GM21723 (cell line): Measurements from ENCODE around the gene ESYT3.

Source experiments
- ATAC-seq: cut with Tn5 transposase; IDR thresholded peaks from one replicate; pipeline ENCODE4 v1.9.1; 2021; ENCODE audit warnings: mild to moderate bottlenecking, moderate library complexity; ENCODE audit not compliant: unreplicated experiment

ESYT3 gene

GRCh38 chr3:138434276-138434874, at the start of gene ESYT3:
Gene ESYT3 (plus strand): TSS chr3:138434616. CDS start chr3:138434799, 183 bp downstream.
- ATAC-seq: no peak

DNA sequence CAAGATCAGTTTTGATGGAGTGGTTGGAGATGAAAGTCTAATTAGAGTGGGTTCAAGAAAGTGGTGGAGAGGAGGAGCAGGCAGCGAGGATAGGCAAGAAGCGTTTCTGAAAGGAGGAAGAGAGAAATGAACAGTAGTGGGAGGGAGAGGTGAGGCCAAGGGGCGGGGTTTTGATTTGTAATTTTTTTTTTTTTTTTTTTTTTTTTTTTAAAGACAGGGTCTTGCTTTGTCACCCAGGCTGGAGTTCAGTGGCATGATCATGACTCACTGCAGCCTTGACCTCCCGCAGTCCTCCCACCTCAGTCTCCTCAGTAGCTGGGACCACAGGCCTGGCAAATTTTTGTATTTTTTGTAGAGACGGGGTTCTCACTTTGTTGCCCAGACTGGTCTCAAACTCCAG, 49.4 kb upstream of the ESYT3 start:
- ATAC-seq: no peak

- no peak for ATAC-seq
Measured at GRCh38 chr3:138389144-138389601, 45.2 kb upstream of the ESYT3 start.

GRCh38 chr3:138389841-138390581, 44.4 kb upstream of the ESYT3 start:
- ATAC-seq: no peak

GRCh38 chr3:138390582-138390932, 43.9 kb upstream of the ESYT3 start:
- no peak for ATAC-seq

- no peak for ATAC-seq
Measured at GRCh38 chr3:138394156-138394555, 40.3 kb upstream of the ESYT3 start.

DNA sequence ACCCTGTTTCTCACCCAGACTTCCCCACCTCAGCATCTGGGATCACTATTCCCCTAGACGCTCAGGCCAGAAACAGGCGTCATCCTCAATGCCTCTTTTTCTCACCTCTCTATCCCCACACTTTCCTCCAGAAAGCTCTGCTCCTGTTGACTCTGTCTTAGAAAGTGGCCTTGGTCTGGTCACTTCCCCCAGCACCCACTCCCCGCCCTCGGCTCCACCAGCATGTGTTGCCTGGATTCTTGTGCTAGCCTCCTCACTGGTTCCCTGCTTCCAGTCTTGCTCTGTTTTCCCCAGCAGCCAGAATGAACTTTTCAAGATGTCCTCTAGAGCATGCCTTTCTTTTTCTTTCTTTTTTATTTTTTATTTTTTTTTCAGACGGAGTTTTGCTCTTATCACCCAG, 39.7 kb upstream of the ESYT3 start:
- ATAC-seq: no peak

- ATAC-seq: no peak
Measured at GRCh38 chr3:138395865-138396751, 38.3 kb upstream of the ESYT3 start.

DNA sequence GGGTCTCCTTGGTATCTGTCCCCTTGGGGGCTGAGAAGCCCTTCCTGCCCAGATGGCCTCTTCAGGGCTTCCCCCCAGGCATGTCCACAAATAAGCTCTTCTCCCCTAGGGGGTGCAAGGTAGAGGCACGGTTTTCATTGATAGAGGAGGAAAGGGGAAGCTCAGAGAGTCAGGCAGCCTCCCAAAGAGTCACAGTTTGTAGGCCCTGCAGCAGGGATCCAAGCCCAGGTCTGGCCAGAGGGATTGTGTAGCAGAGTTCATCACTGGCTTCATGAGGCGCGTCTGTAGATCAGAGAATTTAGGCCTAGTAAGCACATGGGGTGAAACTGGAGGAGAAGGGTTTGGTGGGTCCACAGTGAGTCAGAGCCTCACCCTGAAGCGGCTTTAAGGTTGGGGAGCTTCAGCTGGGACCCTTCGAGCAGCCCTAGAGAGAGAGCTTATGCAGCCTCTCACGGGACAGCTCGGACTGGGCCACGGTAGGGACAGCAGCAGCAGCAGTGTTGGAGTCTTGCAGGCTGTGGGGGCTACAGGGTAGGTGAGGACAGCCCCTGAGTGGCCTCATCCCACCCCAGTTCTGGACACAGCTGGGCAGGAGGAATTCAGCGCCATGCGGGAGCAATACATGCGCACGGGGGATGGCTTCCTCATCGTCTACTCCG, 37.5 kb upstream of the ESYT3 start:
- no peak for ATAC-seq

DNA sequence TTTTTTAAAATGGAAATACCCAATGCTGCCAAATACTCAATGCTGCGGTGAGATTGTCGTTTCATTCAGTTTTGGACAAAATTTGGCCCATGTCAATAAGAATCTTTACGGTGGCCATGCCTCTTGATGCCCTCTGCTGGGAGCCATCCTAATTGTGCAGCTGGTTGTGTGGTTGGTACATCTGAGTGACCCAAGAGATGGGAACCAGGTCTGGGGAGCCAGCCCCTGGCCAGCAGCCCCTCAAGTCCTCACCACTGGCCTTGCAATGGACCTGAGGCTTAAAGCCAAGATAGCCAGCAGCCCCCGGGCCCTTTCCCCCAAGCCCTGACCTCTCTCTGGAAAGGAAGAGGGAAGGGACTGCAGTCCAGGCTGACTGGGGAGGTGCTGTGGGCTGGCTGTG, 36.4 kb upstream of the ESYT3 start:
- no peak for ATAC-seq

- ATAC-seq: no peak
Measured at GRCh38 chr3:138398791-138399575, 35.4 kb upstream of the ESYT3 start.

DNA sequence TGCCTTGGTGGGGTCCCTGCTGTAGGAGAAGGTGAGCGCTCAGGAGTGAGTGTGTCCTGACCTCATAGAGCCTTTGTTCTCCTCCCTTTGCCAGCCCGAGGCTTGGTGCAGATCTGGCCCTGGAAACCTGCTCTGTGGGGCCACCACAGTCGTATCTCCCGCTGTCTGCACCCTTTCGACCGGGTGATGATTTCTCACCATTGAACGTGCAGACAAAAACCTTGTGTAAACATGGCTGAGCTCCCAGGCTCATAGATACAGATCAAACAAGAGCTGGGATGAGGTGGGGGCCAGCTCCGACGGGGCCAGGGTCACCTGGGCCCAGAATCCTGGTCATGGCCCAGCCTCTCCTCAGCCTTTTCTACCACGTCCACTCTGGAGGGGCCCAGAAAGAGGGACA, 34.6 kb upstream of the ESYT3 start:
- no peak for ATAC-seq

DNA sequence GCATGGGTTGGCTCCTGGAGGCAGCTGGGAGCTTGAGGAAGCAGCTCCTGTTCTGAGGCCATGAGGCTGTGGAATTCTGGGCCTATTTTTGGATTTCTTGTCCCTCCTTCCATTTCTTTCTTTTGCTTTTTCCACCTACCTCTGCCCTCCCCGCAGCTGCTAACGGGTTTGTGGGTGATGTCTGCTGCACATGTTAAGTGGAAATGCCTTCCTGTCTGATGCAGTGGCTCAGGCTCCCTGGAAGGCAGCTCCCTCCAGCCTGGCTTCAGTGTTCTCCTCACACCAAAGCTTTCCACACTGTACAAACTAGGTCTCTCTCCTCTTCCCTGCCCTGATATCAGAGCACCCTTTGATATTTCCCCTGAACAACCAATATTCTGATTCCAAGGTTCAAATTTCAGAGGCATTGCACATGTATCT, 33.8 kb upstream of the ESYT3 start:
- ATAC-seq: no peak

GRCh38 chr3:138401834-138402233, 32.6 kb upstream of the ESYT3 start:
- ATAC-seq: no peak

GRCh38 chr3:138404121-138404520, 30.3 kb upstream of the ESYT3 start:
- ATAC-seq: no peak

DNA sequence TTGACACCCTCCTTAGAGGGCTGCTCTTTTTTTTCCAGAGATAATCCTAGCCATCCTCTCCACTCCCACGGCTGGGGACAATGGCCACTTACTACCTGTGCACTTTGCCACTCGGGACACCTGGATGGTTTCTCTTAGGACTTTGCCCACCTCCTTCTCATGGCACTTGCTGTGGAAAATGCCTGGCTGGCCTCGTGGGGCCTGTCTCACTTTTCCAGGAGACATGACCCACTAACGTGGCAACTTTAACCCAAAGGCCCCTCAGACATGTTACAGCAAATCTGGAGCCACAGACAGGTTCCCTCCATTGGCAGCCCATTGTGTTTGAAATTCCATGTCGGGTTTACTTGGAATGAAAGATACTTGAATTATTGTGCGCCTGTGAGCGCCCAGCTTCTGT, 29.4 kb upstream of the ESYT3 start:
- ATAC-seq: no peak

DNA sequence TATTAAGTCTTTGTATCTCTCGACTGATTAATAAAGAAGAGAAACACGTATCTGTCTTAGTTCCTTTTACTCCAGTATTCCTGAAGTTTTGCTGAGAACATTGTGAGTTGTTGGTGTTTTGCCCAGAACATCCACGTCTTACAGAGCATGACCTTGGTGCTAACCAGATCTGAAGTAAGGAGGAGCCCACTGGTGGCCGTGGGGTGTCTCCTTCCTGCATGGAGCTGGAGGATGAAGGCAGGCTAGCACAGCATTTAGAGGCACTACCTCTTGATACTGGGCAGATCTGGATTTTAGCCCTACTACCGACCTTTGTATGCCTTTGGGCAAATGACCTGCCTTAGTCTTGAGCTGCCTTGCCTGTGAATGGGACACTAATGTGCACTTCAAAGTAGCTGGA, 28.9 kb upstream of the ESYT3 start:
- ATAC-seq: no peak

GRCh38 chr3:138406606-138407005, 27.8 kb upstream of the ESYT3 start:
- no peak for ATAC-seq

DNA sequence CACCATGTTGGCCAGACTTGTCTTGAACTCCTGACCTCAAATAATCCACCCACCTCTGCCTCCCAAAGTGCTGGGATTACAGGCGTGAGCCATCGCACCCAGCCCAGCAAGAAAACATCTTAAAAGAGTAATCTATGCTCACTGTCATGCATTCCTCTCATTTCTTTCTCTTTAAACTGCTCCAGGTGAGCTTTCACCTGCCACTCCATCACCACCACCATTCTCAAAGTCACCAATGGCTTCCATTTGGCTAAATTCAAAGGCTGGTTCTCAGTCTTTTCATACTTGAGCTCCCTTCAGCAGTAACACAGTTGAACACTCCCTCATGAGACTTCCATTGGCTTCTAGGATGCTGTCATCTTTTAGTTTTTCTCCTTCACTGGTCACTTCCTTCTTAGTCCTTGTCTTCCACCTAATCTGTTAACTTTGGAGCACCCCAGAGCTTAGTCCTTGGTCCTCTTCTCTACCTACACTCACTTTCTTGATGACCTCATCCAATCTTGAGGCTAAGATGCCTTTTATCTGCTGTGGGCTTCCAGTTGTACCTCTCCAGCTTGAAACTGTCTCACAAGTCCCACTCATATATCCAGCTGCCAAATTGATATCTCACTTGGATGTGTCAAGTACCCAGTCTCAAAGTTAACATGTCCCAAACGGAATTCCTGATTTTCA, 27.0 kb upstream of the ESYT3 start:
- no peak for ATAC-seq
